Neural progenitor cell (in vitro differentiated cells): Measurements from ENCODE around the gene TSC22D3. TPM values are rescaled to one million over a fixed set of nuclear protein-coding genes. Genes with fewer than 3 reads are reported as not detected.

Source experiments
- DNase-seq: peaks from one replicate; pipeline ENCODE4 v3.0.0-alpha.2; 2016; ENCODE audit warnings: low spot score
- H2AFZ ChIP-seq: fragments of 200-600 bp; sonication (generic); replicated peaks from 2 replicates; pipeline ENCODE4 v1.6.1; 2016; ENCODE audit warnings: antibody characterized with exemption
- H3F3A ChIP-seq: fragments of 200-600 bp; sonication (generic); 2 replicates; pipeline ENCODE4 v1.6.1; 2016; ENCODE audit warnings: antibody characterized with exemption, low read depth
- H3K27ac ChIP-seq: fragments of 200-600 bp; sonication (generic); 2 replicates; pipeline ENCODE4 v1.5.1; 2016; ENCODE audit warnings: mild to moderate bottlenecking
- H3K27me3 ChIP-seq: fragments of 200-600 bp; sonication (generic); 2 replicates; pipeline ENCODE4 v1.6.1; 2016; ENCODE audit warnings: mild to moderate bottlenecking, moderate library complexity
- H3K36me3 ChIP-seq: fragments of 200-600 bp; sonication (generic); 2 replicates; pipeline ENCODE4 v1.5.1; 2016
- H3K4me1 ChIP-seq: fragments of 200-600 bp; sonication (generic); 2 replicates; pipeline ENCODE4 v1.6.1; 2016; ENCODE audit warnings: mixed run types
- H3K4me2 ChIP-seq: fragments of 200-600 bp; sonication (generic); 2 replicates; pipeline ENCODE4 v1.6.1; 2016
- H3K4me3 ChIP-seq: fragments of 200-600 bp; sonication (generic); 2 replicates; pipeline ENCODE4 v1.5.1; 2016
- H3K79me2 ChIP-seq: fragments of 200-600 bp; sonication (generic); 2 replicates; pipeline ENCODE4 v1.6.1; 2016; ENCODE audit warnings: low read depth
- H3K9ac ChIP-seq: fragments of 200-600 bp; sonication (generic); 2 replicates; pipeline ENCODE4 v1.6.1; 2016
- H3K9me3 ChIP-seq: fragments of 200-600 bp; sonication (generic); 2 replicates; pipeline ENCODE4 v1.5.1; 2016; ENCODE audit warnings: low read depth
- H4K20me1 ChIP-seq: fragments of 200-600 bp; sonication (generic); 2 replicates; pipeline ENCODE4 v1.6.1; 2016; ENCODE audit warnings: low read depth
- H3K27ac Mint-ChIP-seq: 3 replicates; pipeline ENCODE4 v1.8.0; 2021; ENCODE audit warnings: mixed read lengths
- H3K27me3 Mint-ChIP-seq: 2 replicates; pipeline ENCODE4 v1.8.0; 2022; ENCODE audit warnings: low read depth, mild to moderate bottlenecking, inconsistent platforms, moderate library complexity, mixed read lengths; ENCODE audit not compliant: insufficient read depth
- H3K36me3 Mint-ChIP-seq: 3 replicates; pipeline ENCODE4 v1.8.0; 2021; ENCODE audit warnings: mixed read lengths
- H3K4me1 Mint-ChIP-seq: 3 replicates; pipeline ENCODE4 v1.8.0; 2021; ENCODE audit warnings: mixed read lengths
- H3K4me3 Mint-ChIP-seq: 3 replicates; pipeline ENCODE4 v1.8.0; 2021; ENCODE audit warnings: mild to moderate bottlenecking, moderate library complexity, mixed read lengths
- H3K9me3 Mint-ChIP-seq: 3 replicates; pipeline ENCODE4 v1.8.0; 2020; ENCODE audit warnings: mixed read lengths
- EZH2 ChIP-seq: fragments of 200-600 bp; sonication (generic); IDR thresholded peaks from 2 replicates; pipeline ENCODE4 v1.6.1; 2017; ENCODE audit warnings: antibody characterized with exemption, mild to moderate bottlenecking, moderate library complexity
- EZH2phosphoT487 ChIP-seq: fragments of 200-600 bp; sonication (generic); IDR thresholded peaks from 2 replicates; pipeline ENCODE4 v1.6.1; 2017; ENCODE audit warnings: antibody characterized with exemption
- total RNA-seq: library from RNA; depleted of rRNA; stranded (reverse); fragments of >200 nt; gene quantifications from 2 replicates; pipeline ENCODE4 v1.2.3, GENCODE V29; 2015; ENCODE audit warnings: low replicate concordance
- TF ChIP-seq, protein P1 (sequence below): fragments of 200-600 bp; sonication (generic); IDR thresholded peaks from 2 replicates; pipeline ENCODE4 v1.5.1; 2017; ENCODE audit warnings: antibody characterized with exemption, mild to moderate bottlenecking

Gene TSC22D3
- total RNA-seq, 1 donor from 2014 or later: 44.9 TPM

DNA sequence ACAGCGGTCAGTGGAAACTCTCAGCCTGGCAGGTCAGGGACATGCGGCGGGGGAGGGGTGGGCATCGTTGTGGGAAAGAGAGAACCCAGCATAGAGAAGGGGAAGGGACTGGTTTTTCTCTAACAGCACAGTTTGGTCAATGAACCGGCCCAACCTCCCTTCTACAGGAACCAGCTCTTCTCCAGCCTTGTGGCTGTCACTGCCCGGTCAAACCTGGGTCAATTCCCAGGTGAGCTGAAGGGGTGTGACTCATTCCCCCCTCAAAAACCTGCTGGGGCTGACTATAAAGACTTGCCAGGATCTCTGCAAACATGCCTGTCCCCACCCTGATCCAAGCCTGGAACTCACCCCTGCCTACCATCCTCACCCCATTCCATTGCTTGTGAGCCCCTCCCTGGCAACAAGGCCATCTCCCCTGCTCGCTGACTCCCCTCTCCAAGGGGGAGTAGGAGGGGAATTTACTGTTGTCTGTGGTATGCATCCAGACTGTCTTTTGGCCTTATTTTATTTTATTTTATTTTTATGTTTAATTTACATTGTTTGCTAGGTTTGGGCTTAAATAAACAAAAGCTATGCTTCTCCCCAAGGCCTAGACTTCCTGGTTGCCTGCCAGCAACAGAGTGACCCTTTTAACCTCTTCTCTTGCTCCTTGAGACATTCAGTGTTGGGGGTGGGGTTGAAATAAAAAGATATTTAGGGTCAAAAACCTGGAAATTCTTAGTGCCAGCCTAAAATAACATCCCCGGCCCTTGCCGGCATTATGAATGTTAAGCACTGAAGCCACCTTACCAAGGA lies 49.6 kb downstream of the TSC22D3 start:
- Histone ChIP-seq H2AFZ (no peak overlapping the region), H3K4me1 (peaks cover 20% of the 10 kb centered on the region), H3K36me3 (no peaks in the 10 kb centered on the region), H3F3A (peaks cover 15% of the 10 kb centered on the region), H3K27me3 (no peaks in the 10 kb centered on the region), H3K27ac (no peak overlapping the region), H3K9ac (no peak overlapping the region), H3K4me2 (no peak overlapping the region), H3K9me3 (no peaks in the 10 kb centered on the region), H3K4me3 (no peak overlapping the region), H4K20me1 (no peaks in the 10 kb centered on the region), H3K79me2 (no peaks in the 10 kb centered on the region)
- Mint-ChIP-seq H3K27me3 (peaks cover 22% of the 10 kb centered on the region), H3K4me1 (peaks cover 39% of the 10 kb centered on the region), H3K36me3 (no peaks in the 10 kb centered on the region), H3K27ac (no peak overlapping the region), H3K9me3 (peaks cover 2% of the 10 kb centered on the region), H3K4me3 (no peak overlapping the region)
- TF ChIP-seq EZH2 (no peak), EZH2phosphoT487 (no peak)
- TF ChIP-seq, protein P1, sequence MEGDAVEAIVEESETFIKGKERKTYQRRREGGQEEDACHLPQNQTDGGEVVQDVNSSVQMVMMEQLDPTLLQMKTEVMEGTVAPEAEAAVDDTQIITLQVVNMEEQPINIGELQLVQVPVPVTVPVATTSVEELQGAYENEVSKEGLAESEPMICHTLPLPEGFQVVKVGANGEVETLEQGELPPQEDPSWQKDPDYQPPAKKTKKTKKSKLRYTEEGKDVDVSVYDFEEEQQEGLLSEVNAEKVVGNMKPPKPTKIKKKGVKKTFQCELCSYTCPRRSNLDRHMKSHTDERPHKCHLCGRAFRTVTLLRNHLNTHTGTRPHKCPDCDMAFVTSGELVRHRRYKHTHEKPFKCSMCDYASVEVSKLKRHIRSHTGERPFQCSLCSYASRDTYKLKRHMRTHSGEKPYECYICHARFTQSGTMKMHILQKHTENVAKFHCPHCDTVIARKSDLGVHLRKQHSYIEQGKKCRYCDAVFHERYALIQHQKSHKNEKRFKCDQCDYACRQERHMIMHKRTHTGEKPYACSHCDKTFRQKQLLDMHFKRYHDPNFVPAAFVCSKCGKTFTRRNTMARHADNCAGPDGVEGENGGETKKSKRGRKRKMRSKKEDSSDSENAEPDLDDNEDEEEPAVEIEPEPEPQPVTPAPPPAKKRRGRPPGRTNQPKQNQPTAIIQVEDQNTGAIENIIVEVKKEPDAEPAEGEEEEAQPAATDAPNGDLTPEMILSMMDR: no peak
- no peak for DNase-seq

DNA sequence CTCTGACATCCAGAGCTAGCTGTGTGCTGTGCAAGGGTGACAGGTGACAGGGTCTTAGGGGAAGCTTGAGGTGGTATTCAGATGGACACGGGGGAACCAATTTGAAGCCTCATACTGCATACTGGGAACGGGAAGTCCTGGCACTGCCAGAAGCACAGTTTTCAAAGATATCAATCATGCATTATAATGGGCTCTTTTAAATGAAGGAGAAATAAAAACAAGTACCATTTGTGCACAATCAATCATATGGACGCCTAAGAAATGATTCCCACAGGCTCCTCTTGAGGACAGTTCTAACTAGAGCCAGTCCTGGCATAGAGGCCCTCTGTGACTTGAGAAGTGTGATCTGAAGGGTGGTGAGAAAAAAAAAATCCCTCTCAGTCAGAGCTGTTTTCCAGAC lies 50.9 kb downstream of the TSC22D3 start:
- H3K36me3 Mint-ChIP-seq: no peaks in the 10 kb centered on the region
- Histone ChIP-seq H3K79me2 (no peaks in the 10 kb centered on the region), H3K4me1 (peaks cover 10% of the 10 kb centered on the region), H3K27me3 (no peaks in the 10 kb centered on the region), H3K4me3 (no peak overlapping the region), H3K9me3 (no peaks in the 10 kb centered on the region), H3K4me2 (no peak overlapping the region), H3K36me3 (no peaks in the 10 kb centered on the region), H4K20me1 (no peaks in the 10 kb centered on the region), H3K9ac (no peak overlapping the region), H3F3A (peaks cover 2% of the 10 kb centered on the region), H3K27ac (no peak overlapping the region), H2AFZ (no peak overlapping the region)
- H3K4me3 Mint-ChIP-seq: no peak overlapping the region
- peaks cover 2% of the 10 kb centered on the region for H3K9me3 Mint-ChIP-seq
- no peak for DNase-seq
- TF ChIP-seq EZH2: no peak
- TF ChIP-seq EZH2phosphoT487: no peak
- TF ChIP-seq, protein P1: no peak
- H3K4me1 Mint-ChIP-seq: peaks cover 28% of the 10 kb centered on the region
- no peak overlapping the region for H3K27ac Mint-ChIP-seq
- H3K27me3 Mint-ChIP-seq: peaks cover 16% of the 10 kb centered on the region

GRCh38 chrX:107723511-107723910 lies 52.1 kb downstream of the TSC22D3 start:
- no peak overlapping the region for H3K4me3 Mint-ChIP-seq
- H3K4me1 Mint-ChIP-seq: peaks cover 19% of the 10 kb centered on the region
- H3K4me2 ChIP-seq: no peak overlapping the region
- H3K27ac Mint-ChIP-seq: peak overlapping the region; percentile 82
- no peak overlapping the region for H2AFZ ChIP-seq
- no peaks in the 10 kb centered on the region for H3K27me3 ChIP-seq
- no peaks in the 10 kb centered on the region for H3K4me1 ChIP-seq
- no peaks in the 10 kb centered on the region for H3K9me3 ChIP-seq
- no peaks in the 10 kb centered on the region for H3K36me3 Mint-ChIP-seq
- no peak overlapping the region for H3K27ac ChIP-seq
- no peaks in the 10 kb centered on the region for H3K79me2 ChIP-seq
- H3K36me3 ChIP-seq: no peaks in the 10 kb centered on the region
- H3K27me3 Mint-ChIP-seq: peaks cover 14% of the 10 kb centered on the region
- peaks cover 2% of the 10 kb centered on the region for H3K9me3 Mint-ChIP-seq
- no peaks in the 10 kb centered on the region for H4K20me1 ChIP-seq
- no peak overlapping the region for H3K4me3 ChIP-seq
- H3F3A ChIP-seq: no peaks in the 10 kb centered on the region
- no peak overlapping the region for H3K9ac ChIP-seq
- DNase-seq: no peak
- no peak for TF ChIP-seq EZH2phosphoT487
- TF ChIP-seq, protein P1: no peak
- no peak for TF ChIP-seq EZH2
